Measurements from ENCODE around the gene TM6SF1. TPM values are rescaled to one million over a fixed set of nuclear protein-coding genes. Genes with fewer than 3 reads are reported as not detected.
"Not testable (repeated sequence)": the region's sequence is repeated elsewhere in the genome, so short reads cannot be mapped to it uniquely, and the experiment has no call there.

Gene TM6SF1
- total and polyA plus RNA-seq, 2 donors = 2.9 to 11.7 TPM

GRCh38 chr15:83119968-83120581 is 12.6 kb downstream of the TM6SF1 start:
- Histone ChIP-seq H3K4me3 (ENCODE audit: low read length in 2 of 2) (no peak overlapping the region), H3K9me3 (ENCODE audit: control insufficient read depth in 2 of 2, insufficient read depth in 1 of 2, low read length in 1 of 2) (no peaks in the 10 kb centered on the region), H3K27me3 (ENCODE audit: control insufficient read depth in 2 of 2, insufficient read depth in 1 of 2, low read length in 1 of 2) (no peaks in the 10 kb centered on the region), H3K27ac (ENCODE audit: low read depth in 1 of 2, low read length in 1 of 2) (no peak overlapping the region), H3K36me3 (ENCODE audit: control insufficient read depth in 2 of 2, insufficient read depth in 2 of 2, low read length in 1 of 2) (no peaks in the 10 kb centered on the region), H3K4me1 (ENCODE audit: control insufficient read depth in 2 of 2, insufficient read depth in 2 of 2, low read length in 2 of 2) (no peaks in the 10 kb centered on the region)
- 96% methylated on average over 9 of the region's 9 CpGs for WGBS
- no peak for DNase-seq (ENCODE audit: low read depth in 6 of 9, low spot score in 9 of 9)

- H3K27me3 ChIP-seq (ENCODE audit: control insufficient read depth in 2 of 2, insufficient read depth in 1 of 2, low read length in 1 of 2) = no peaks in the 10 kb centered on the region
- 97% methylated on average over 1 of the region's 1 CpG for WGBS
- H3K4me1 ChIP-seq (ENCODE audit: control insufficient read depth in 2 of 2, insufficient read depth in 2 of 2, low read length in 2 of 2) = no peaks in the 10 kb centered on the region
- H3K9me3 ChIP-seq (ENCODE audit: control insufficient read depth in 2 of 2, insufficient read depth in 1 of 2, low read length in 1 of 2) = no peaks in the 10 kb centered on the region
- no peak for DNase-seq (ENCODE audit: low read depth in 6 of 9, low spot score in 9 of 9)
- no peak overlapping the region for H3K27ac ChIP-seq (ENCODE audit: low read depth in 1 of 2, low read length in 1 of 2)
- H3K36me3 ChIP-seq (ENCODE audit: control insufficient read depth in 2 of 2, insufficient read depth in 2 of 2, low read length in 1 of 2) = no peaks in the 10 kb centered on the region
- H3K4me3 ChIP-seq (ENCODE audit: low read length in 2 of 2) = no peak overlapping the region
Measured at GRCh38 chr15:83123529-83123928, 16.1 kb downstream of the TM6SF1 start.

GRCh38 chr15:83127547-83128150 is 20.2 kb downstream of the TM6SF1 start:
- Histone ChIP-seq H3K9me3 (ENCODE audit: control insufficient read depth in 2 of 2, insufficient read depth in 1 of 2, low read length in 1 of 2) (no peaks in the 10 kb centered on the region), H3K4me3 (ENCODE audit: low read length in 2 of 2) (no peak overlapping the region), H3K4me1 (ENCODE audit: control insufficient read depth in 2 of 2, insufficient read depth in 2 of 2, low read length in 2 of 2) (no peaks in the 10 kb centered on the region), H3K27me3 (ENCODE audit: control insufficient read depth in 2 of 2, insufficient read depth in 1 of 2, low read length in 1 of 2) (no peaks in the 10 kb centered on the region), H3K36me3 (ENCODE audit: control insufficient read depth in 2 of 2, insufficient read depth in 2 of 2, low read length in 1 of 2) (no peaks in the 10 kb centered on the region), H3K27ac (ENCODE audit: low read depth in 1 of 2, low read length in 1 of 2) (no peak overlapping the region)
- no peak for DNase-seq (ENCODE audit: low read depth in 6 of 9, low spot score in 9 of 9)
- 95% methylated on average over 3 of the region's 3 CpGs for WGBS

- H3K27ac ChIP-seq (ENCODE audit: low read depth in 1 of 2, low read length in 1 of 2) = no peak overlapping the region
- no peaks in the 10 kb centered on the region for H3K9me3 ChIP-seq (ENCODE audit: control insufficient read depth in 2 of 2, insufficient read depth in 1 of 2, low read length in 1 of 2)
- no peaks in the 10 kb centered on the region for H3K36me3 ChIP-seq (ENCODE audit: control insufficient read depth in 2 of 2, insufficient read depth in 2 of 2, low read length in 1 of 2)
- no peak for DNase-seq (ENCODE audit: low read depth in 6 of 9, low spot score in 9 of 9)
- no peaks in the 10 kb centered on the region for H3K4me1 ChIP-seq (ENCODE audit: control insufficient read depth in 2 of 2, insufficient read depth in 2 of 2, low read length in 2 of 2)
- no peaks in the 10 kb centered on the region for H3K27me3 ChIP-seq (ENCODE audit: control insufficient read depth in 2 of 2, insufficient read depth in 1 of 2, low read length in 1 of 2)
- 96% methylated on average over 2 of the region's 2 CpGs for WGBS
- no peak overlapping the region for H3K4me3 ChIP-seq (ENCODE audit: low read length in 2 of 2)
Measured at GRCh38 chr15:83129791-83130190, 22.3 kb downstream of the TM6SF1 start.

- Histone ChIP-seq H3K4me1 (ENCODE audit: control insufficient read depth in 2 of 2, insufficient read depth in 2 of 2, low read length in 2 of 2) (no peaks in the 10 kb centered on the region), H3K27ac (ENCODE audit: low read depth in 1 of 2, low read length in 1 of 2) (no peak overlapping the region), H3K4me3 (ENCODE audit: low read length in 2 of 2) (no peak overlapping the region), H3K9me3 (ENCODE audit: control insufficient read depth in 2 of 2, insufficient read depth in 1 of 2, low read length in 1 of 2) (no peaks in the 10 kb centered on the region), H3K36me3 (ENCODE audit: control insufficient read depth in 2 of 2, insufficient read depth in 2 of 2, low read length in 1 of 2) (no peaks in the 10 kb centered on the region), H3K27me3 (ENCODE audit: control insufficient read depth in 2 of 2, insufficient read depth in 1 of 2, low read length in 1 of 2) (no peaks in the 10 kb centered on the region)
- WGBS = 95% methylated on average over 4 of the region's 4 CpGs
- no peak for DNase-seq (ENCODE audit: low read depth in 6 of 9, low spot score in 9 of 9)
Measured at GRCh38 chr15:83132861-83133523, 25.5 kb downstream of the TM6SF1 start.

- H3K27ac ChIP-seq (ENCODE audit: low read depth in 1 of 2, low read length in 1 of 2); H3K4me3 ChIP-seq (ENCODE audit: low read length in 2 of 2); H3K27me3 ChIP-seq (ENCODE audit: control insufficient read depth in 2 of 2, insufficient read depth in 1 of 2, low read length in 1 of 2); DNase-seq (ENCODE audit: low read depth in 6 of 9, low spot score in 9 of 9); H3K9me3 ChIP-seq (ENCODE audit: control insufficient read depth in 2 of 2, insufficient read depth in 1 of 2, low read length in 1 of 2); H3K36me3 ChIP-seq (ENCODE audit: control insufficient read depth in 2 of 2, insufficient read depth in 2 of 2, low read length in 1 of 2); H3K4me1 ChIP-seq (ENCODE audit: control insufficient read depth in 2 of 2, insufficient read depth in 2 of 2, low read length in 2 of 2): not testable (repeated sequence)
- WGBS = 97% methylated on average over 3 of the region's 3 CpGs
Measured at GRCh38 chr15:83142151-83142550, 34.7 kb downstream of the TM6SF1 start.

GRCh38 chr15:83144771-83145170 is 37.3 kb downstream of the TM6SF1 start:
- no peaks in the 10 kb centered on the region for H3K4me1 ChIP-seq (ENCODE audit: control insufficient read depth in 2 of 2, insufficient read depth in 2 of 2, low read length in 2 of 2)
- no peak overlapping the region for H3K27ac ChIP-seq (ENCODE audit: low read depth in 1 of 2, low read length in 1 of 2)
- 97% methylated on average over 3 of the region's 3 CpGs for WGBS
- no peaks in the 10 kb centered on the region for H3K9me3 ChIP-seq (ENCODE audit: control insufficient read depth in 2 of 2, insufficient read depth in 1 of 2, low read length in 1 of 2)
- no peak for DNase-seq (ENCODE audit: low read depth in 6 of 9, low spot score in 9 of 9)
- peaks cover 7 to 14% of the 10 kb centered on the region in 2 donors for H3K36me3 ChIP-seq (ENCODE audit: control insufficient read depth in 2 of 2, insufficient read depth in 2 of 2, low read length in 1 of 2)
- H3K4me3 ChIP-seq (ENCODE audit: low read length in 2 of 2) = no peak overlapping the region
- no peaks in the 10 kb centered on the region for H3K27me3 ChIP-seq (ENCODE audit: control insufficient read depth in 2 of 2, insufficient read depth in 1 of 2, low read length in 1 of 2)

GRCh38 chr15:83153288-83153687 is 45.8 kb downstream of the TM6SF1 start:
- Histone ChIP-seq H3K9me3 (ENCODE audit: control insufficient read depth in 2 of 2, insufficient read depth in 1 of 2, low read length in 1 of 2) (no peaks in the 10 kb centered on the region), H3K36me3 (ENCODE audit: control insufficient read depth in 2 of 2, insufficient read depth in 2 of 2, low read length in 1 of 2) (peaks cover 0 to 11% of the 10 kb centered on the region in 2 donors), H3K27me3 (ENCODE audit: control insufficient read depth in 2 of 2, insufficient read depth in 1 of 2, low read length in 1 of 2) (no peaks in the 10 kb centered on the region), H3K4me1 (ENCODE audit: control insufficient read depth in 2 of 2, insufficient read depth in 2 of 2, low read length in 2 of 2) (no peaks in the 10 kb centered on the region), H3K27ac (ENCODE audit: low read depth in 1 of 2, low read length in 1 of 2) (no peak overlapping the region), H3K4me3 (ENCODE audit: low read length in 2 of 2) (no peak overlapping the region)
- WGBS = 95% methylated on average over 1 of the region's 1 CpG
- no peak for DNase-seq (ENCODE audit: low read depth in 6 of 9, low spot score in 9 of 9)

GRCh38 chr15:83155942-83156341 is 48.5 kb downstream of the TM6SF1 start:
- no peaks in the 10 kb centered on the region for H3K9me3 ChIP-seq (ENCODE audit: control insufficient read depth in 2 of 2, insufficient read depth in 1 of 2, low read length in 1 of 2)
- 85% methylated on average over 1 of the region's 1 CpG for WGBS
- H3K27me3 ChIP-seq (ENCODE audit: control insufficient read depth in 2 of 2, insufficient read depth in 1 of 2, low read length in 1 of 2) = no peaks in the 10 kb centered on the region
- no peak overlapping the region for H3K4me3 ChIP-seq (ENCODE audit: low read length in 2 of 2)
- H3K27ac ChIP-seq (ENCODE audit: low read depth in 1 of 2, low read length in 1 of 2) = no peak overlapping the region
- H3K36me3 ChIP-seq (ENCODE audit: control insufficient read depth in 2 of 2, insufficient read depth in 2 of 2, low read length in 1 of 2) = peaks cover 0 to 2% of the 10 kb centered on the region in 2 donors
- no peak for DNase-seq (ENCODE audit: low read depth in 6 of 9, low spot score in 9 of 9)
- H3K4me1 ChIP-seq (ENCODE audit: control insufficient read depth in 2 of 2, insufficient read depth in 2 of 2, low read length in 2 of 2) = no peaks in the 10 kb centered on the region

Data from thymus (tissue), 11 donors.